DMS53 treated with DMSO at 0.1 percent for 48 hours (cell line): Measurements from ENCODE around the gene MS4A2.
A peak's percentile ranks its signal among the peaks of the same experiment; 100 is the strongest.
"Not testable (repeated sequence)": the region's sequence is repeated elsewhere in the genome, so short reads cannot be mapped to it uniquely, and the experiment has no call there.

Experiments
- DNase-seq: peaks from one replicate; lab custom pipeline; 2025; ENCODE audit not compliant: unreplicated experiment; lab: John Stamatoyannopoulos, UW

The MS4A2 gene

GRCh38 chr11:60088364-60088763 is at the start of gene MS4A2:
MS4A2 (plus strand) TSS chr11:60088664; CDS start chr11:60088766, 102 bp downstream.
- no peak for DNase-seq

GRCh38 chr11:60040109-60040508 is 48.4 kb upstream of the MS4A2 start, which contains the start of gene OOSP2:
OOSP2 (plus strand) TSS chr11:60040409; CDS start chr11:60040460, 51 bp downstream.
- DNase-seq = no peak

- not testable (repeated sequence) for DNase-seq
These were observed 38.0 kb upstream of the MS4A2 start for GRCh38 chr11:60050422-60050821.

GRCh38 chr11:60050839-60051238 is 37.6 kb upstream of the MS4A2 start:
- not testable (repeated sequence) for DNase-seq

GRCh38 chr11:60056349-60056969 is 32.0 kb upstream of the MS4A2 start, which contains the start of gene MS4A3:
MS4A3 (plus strand) TSS chr11:60056665; CDS start chr11:60061161, 4,496 bp downstream.
- DNase-seq = no peak

GRCh38 chr11:60059052-60059451 is 29.4 kb upstream of the MS4A2 start:
- DNase-seq = peak; percentile 11

- no peak for DNase-seq
These were observed 28.8 kb upstream of the MS4A2 start for GRCh38 chr11:60059521-60060240.

- DNase-seq = no peak
These were observed 24.4 kb upstream of the MS4A2 start for GRCh38 chr11:60064111-60064510.

GRCh38 chr11:60065801-60066200 is 22.7 kb upstream of the MS4A2 start:
- no peak for DNase-seq

- no peak for DNase-seq
These were observed 19.0 kb upstream of the MS4A2 start for GRCh38 chr11:60069450-60069849.

- not testable (repeated sequence) for DNase-seq
These were observed 16.8 kb upstream of the MS4A2 start for GRCh38 chr11:60071644-60072043.

- no peak for DNase-seq
These were observed 11.1 kb upstream of the MS4A2 start for GRCh38 chr11:60077216-60077817.

GRCh38 chr11:60077981-60078380 is 10.5 kb upstream of the MS4A2 start:
- DNase-seq = no peak

- DNase-seq = no peak
These were observed 9.7 kb upstream of the MS4A2 start for GRCh38 chr11:60078745-60079144.

GRCh38 chr11:60080535-60080934 is 7.9 kb upstream of the MS4A2 start:
- DNase-seq = no peak

- DNase-seq = peak; percentile 9
These were observed 3.7 kb upstream of the MS4A2 start for GRCh38 chr11:60084631-60085273.

- no peak for DNase-seq
These were observed 2.6 kb upstream of the MS4A2 start for GRCh38 chr11:60085909-60086308.

- no peak for DNase-seq
These were observed 1.2 kb upstream of the MS4A2 start for GRCh38 chr11:60087239-60087638.

GRCh38 chr11:60095477-60096120 is 7.1 kb downstream of the MS4A2 start:
- DNase-seq = no peak

- no peak for DNase-seq
These were observed 8.7 kb downstream of the MS4A2 start for GRCh38 chr11:60097189-60097588.

- peak; percentile 77 for DNase-seq
These were observed 10.0 kb downstream of the MS4A2 start for GRCh38 chr11:60098508-60098907.
